GM18907 (cell line): ENCODE data around the gene METTL9.
"Not testable (repeated sequence)": the region's sequence is repeated elsewhere in the genome, so short reads cannot be mapped to it uniquely, and the experiment has no call there.

ENCODE experiments used
- ATAC-seq: cut with Tn5 transposase; IDR thresholded peaks from one replicate; pipeline ENCODE4 v1.9.1; 2021; ENCODE audit warnings: mild to moderate bottlenecking, moderate library complexity; ENCODE audit not compliant: unreplicated experiment

Gene METTL9

GRCh38 chr16:21656795-21657768 lies 57.7 kb downstream of the METTL9 start:
- no peak for ATAC-seq

GRCh38 chr16:21659124-21659523 lies 59.7 kb downstream of the METTL9 start:
- no peak for ATAC-seq

- ATAC-seq = no peak
Measured at GRCh38 chr16:21663889-21664647, 64.7 kb downstream of the METTL9 start, which contains the start of gene OTOA. Gene OTOA (plus strand): TSS chr16:21663968. CDS start chr16:21678515, 14,547 bp downstream.

GRCh38 chr16:21664801-21665492 lies 65.6 kb downstream of the METTL9 start:
- no peak for ATAC-seq

GRCh38 chr16:21666772-21667171 lies 67.4 kb downstream of the METTL9 start:
- no peak for ATAC-seq

- no peak for ATAC-seq
Measured at GRCh38 chr16:21667575-21667974, 68.2 kb downstream of the METTL9 start.

- no peak for ATAC-seq
Measured at GRCh38 chr16:21673469-21673868, 74.1 kb downstream of the METTL9 start.

GRCh38 chr16:21674456-21674855 lies 75.1 kb downstream of the METTL9 start:
- ATAC-seq = not testable (repeated sequence)

- not testable (repeated sequence) for ATAC-seq
Measured at GRCh38 chr16:21680714-21681113, 81.3 kb downstream of the METTL9 start.

- no peak for ATAC-seq
Measured at GRCh38 chr16:21683184-21683583, 83.8 kb downstream of the METTL9 start.

GRCh38 chr16:21684199-21684598 lies 84.8 kb downstream of the METTL9 start:
- ATAC-seq = no peak

GRCh38 chr16:21685034-21685455 lies 85.7 kb downstream of the METTL9 start:
- no peak for ATAC-seq

GRCh38 chr16:21689107-21689506 lies 89.7 kb downstream of the METTL9 start:
- ATAC-seq = no peak

- ATAC-seq = not testable (repeated sequence)
Measured at GRCh38 chr16:21690967-21691366, 91.6 kb downstream of the METTL9 start.

- ATAC-seq = no peak
Measured at GRCh38 chr16:21694609-21695008, 95.2 kb downstream of the METTL9 start.

- ATAC-seq = no peak
Measured at GRCh38 chr16:21697032-21697431, 97.7 kb downstream of the METTL9 start.

- no peak for ATAC-seq
Measured at GRCh38 chr16:21698169-21699032, 99.0 kb downstream of the METTL9 start.

- no peak for ATAC-seq
Measured at GRCh38 chr16:21701271-21701670, 101.9 kb downstream of the METTL9 start.

- ATAC-seq = no peak
Measured at GRCh38 chr16:21702276-21702675, 102.9 kb downstream of the METTL9 start.

- ATAC-seq = no peak
Measured at GRCh38 chr16:21703156-21703555, 103.8 kb downstream of the METTL9 start.
